Activated CD4-positive, CD25-positive, alpha-beta regulatory T cell treated with anti-CD3 and anti-CD28 coated beads, Interleukin-2, amount 50 U/mL, for 24 hours (primary cell): ENCODE results near the gene AIFM3.
"Not testable (repeated sequence)": the region's sequence is repeated elsewhere in the genome, so short reads cannot be mapped to it uniquely, and the experiment has no call there.

Experiments
- ATAC-seq, 2 donors: fragments of 150-1000 bp; cut with Tn5 transposase; one replicate each; pipeline ENCODE4 v1.10.0; 2021; ENCODE audit warnings: mild to moderate bottlenecking in 1 of 2, moderate library complexity in 1 of 2

Gene AIFM3

GRCh38 chr22:20957683-20958431 lies 9.2 kb upstream of the AIFM3 start:
- peak in 1 of 2 donors; percentile 25 for ATAC-seq

GRCh38 chr22:20959578-20960461 lies 7.2 kb upstream of the AIFM3 start:
- ATAC-seq = no peak

GRCh38 chr22:20960609-20961008 lies 6.4 kb upstream of the AIFM3 start:
- no peak for ATAC-seq

- no peak for ATAC-seq
Measured at GRCh38 chr22:20962491-20962945, 4.5 kb upstream of the AIFM3 start.

GRCh38 chr22:20963201-20964052 lies 3.6 kb upstream of the AIFM3 start:
- ATAC-seq = no peak

GRCh38 chr22:20964090-20964798 lies 2.8 kb upstream of the AIFM3 start:
- ATAC-seq = no peak

GRCh38 chr22:20964799-20965103 lies 2.3 kb upstream of the AIFM3 start:
- ATAC-seq = no peak

- ATAC-seq = no peak
Measured at GRCh38 chr22:20965104-20965887, 1.8 kb upstream of the AIFM3 start.

GRCh38 chr22:20965888-20966855 lies 883 bp upstream of the AIFM3 start:
- ATAC-seq = no peak

GRCh38 chr22:20967697-20968211 lies 699 bp downstream of the AIFM3 start:
- no peak for ATAC-seq

GRCh38 chr22:20968281-20968977 lies 1.4 kb downstream of the AIFM3 start:
- ATAC-seq = no peak

GRCh38 chr22:20970939-20971657 lies 4.0 kb downstream of the AIFM3 start:
- ATAC-seq = no peak

GRCh38 chr22:20972014-20972694 lies 5.1 kb downstream of the AIFM3 start:
- not testable (repeated sequence) for ATAC-seq

- no peak for ATAC-seq
Measured at GRCh38 chr22:20972933-20973577, 6.0 kb downstream of the AIFM3 start.

- ATAC-seq = no peak
Measured at GRCh38 chr22:20973634-20974286, 6.7 kb downstream of the AIFM3 start.

GRCh38 chr22:20974336-20974955 lies 7.4 kb downstream of the AIFM3 start:
- ATAC-seq = no peak
